CD4-positive, alpha-beta T cell treated with Interferon alpha-2 for 1 hour (primary cell): ENCODE measurements around the gene ZNF649.
"Not testable (repeated sequence)": the region's sequence is repeated elsewhere in the genome, so short reads cannot be mapped to it uniquely, and the experiment has no call there.

Experiments
- DNase-seq, 2 donors: peaks; one replicate each; pipeline ENCODE4 v3.0.0-alpha.2; 2020 to 2022

Gene ZNF649

GRCh38 chr19:51904331-51905165 lies at the start of gene ZNF649:
ZNF649 (minus strand) TSS chr19:51905017; CDS start chr19:51900107, 4,910 bp downstream.
- DNase-seq: peak; percentile 78 to 84

DNA sequence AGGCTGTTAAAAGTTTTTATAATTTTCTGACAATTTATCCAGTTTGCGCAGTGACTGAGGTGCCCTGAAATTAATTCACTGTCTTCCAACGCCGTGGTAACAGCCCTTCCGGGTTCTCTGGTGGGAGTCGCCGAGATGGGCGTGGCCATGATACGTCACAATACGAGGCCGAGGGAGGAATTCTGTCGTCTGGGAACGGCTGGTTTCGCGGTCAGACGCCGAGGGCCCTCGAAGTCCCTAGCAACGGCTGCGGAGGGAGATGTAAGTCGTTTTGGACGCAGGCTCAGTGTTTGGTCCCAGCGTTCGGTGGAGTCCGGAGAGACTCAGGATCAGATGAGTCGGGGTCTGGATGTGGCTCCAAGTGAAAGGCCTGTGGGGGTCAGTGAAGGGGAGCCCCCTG lies 44.2 kb upstream of the ZNF649 start:
- no peak for DNase-seq

GRCh38 chr19:51946602-51947001 lies 41.8 kb upstream of the ZNF649 start:
- DNase-seq: no peak

GRCh38 chr19:51944798-51945552 lies 40.2 kb upstream of the ZNF649 start:
- DNase-seq: no peak

DNA sequence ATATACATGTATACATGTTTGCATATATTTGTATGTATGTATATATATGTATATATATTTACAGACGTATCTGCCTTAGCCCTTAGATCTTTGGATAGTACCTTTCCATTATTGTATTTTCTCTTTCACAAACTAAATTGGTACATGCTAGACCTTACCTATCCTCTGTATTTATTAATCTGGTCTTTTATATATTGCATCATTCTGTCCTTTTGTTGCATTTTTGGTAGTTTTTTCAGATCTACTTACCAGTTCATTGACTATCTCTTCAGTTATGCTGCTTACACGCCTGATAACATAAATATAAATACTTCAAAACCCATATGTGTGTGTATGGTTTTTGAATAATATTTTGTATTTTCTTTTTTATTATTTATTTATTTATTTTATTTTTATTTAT lies 34.1 kb upstream of the ZNF649 start:
- no peak for DNase-seq

DNA sequence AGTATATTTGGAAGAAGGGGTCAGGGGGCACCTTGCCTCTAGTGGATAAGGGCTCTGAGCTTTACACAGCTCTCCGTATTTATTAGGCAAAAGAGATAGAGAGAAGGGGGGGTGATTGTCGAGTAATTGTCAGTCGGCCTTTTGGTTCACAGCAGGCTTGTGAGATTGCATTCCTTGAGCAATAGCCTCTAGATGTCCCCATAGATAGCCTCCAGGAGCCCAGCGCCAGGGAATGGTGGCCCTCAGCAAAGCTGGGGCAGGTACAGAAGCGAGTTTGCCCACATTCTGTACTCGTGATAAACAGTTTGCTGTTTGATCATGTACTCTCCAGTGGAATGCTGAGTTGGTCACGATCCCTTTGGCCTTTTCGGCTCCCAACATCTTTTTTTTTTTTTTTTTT lies 27.1 kb upstream of the ZNF649 start:
- no peak for DNase-seq

DNA sequence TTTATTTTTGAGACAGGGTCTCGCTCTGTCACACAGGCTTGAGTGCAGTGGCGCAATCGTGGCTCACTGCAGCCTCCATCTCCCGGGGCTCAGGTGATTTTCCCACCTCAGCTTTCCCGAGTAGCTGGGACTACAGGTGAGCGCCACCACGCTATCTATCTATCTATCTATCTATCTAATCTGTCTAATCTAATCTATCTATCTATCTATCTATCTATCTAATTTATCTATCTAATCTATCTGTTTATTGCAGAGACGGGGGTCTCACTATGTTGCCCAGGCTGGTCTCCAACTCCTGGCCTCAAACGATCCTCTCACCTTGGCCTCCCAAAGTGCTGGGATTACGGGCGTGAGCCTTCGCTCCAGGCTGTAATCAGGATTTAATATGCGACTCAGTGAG lies 23.0 kb upstream of the ZNF649 start:
- DNase-seq: no peak

- peak; percentile 84 to 88 for DNase-seq
Observed at GRCh38 chr19:51926784-51927741, 22.2 kb upstream of the ZNF649 start, which contains the start of gene ZNF613. ZNF613 (plus strand) TSS chr19:51927472; CDS start chr19:51936221, 8,749 bp downstream.

DNA sequence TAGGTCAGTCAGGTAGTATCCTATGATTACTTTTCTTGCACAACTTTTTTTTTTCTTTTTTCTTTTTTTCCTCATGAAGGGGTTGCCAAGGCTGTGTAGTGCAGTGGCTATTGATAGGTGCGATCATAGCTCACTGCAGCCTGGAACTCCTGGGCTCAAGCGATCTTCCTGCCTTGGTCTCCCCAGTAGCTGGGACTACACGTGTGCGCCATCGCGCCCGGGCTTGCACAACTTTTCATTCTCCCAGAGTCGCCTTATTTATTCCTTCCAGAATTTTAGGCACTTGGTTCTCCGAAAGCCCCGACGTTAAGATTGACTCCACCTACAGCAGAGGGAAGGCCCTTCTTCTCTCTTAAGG lies 21.6 kb upstream of the ZNF649 start:
- DNase-seq: no peak

GRCh38 chr19:51921949-51922348 lies 17.1 kb upstream of the ZNF649 start:
- DNase-seq: no peak

DNA sequence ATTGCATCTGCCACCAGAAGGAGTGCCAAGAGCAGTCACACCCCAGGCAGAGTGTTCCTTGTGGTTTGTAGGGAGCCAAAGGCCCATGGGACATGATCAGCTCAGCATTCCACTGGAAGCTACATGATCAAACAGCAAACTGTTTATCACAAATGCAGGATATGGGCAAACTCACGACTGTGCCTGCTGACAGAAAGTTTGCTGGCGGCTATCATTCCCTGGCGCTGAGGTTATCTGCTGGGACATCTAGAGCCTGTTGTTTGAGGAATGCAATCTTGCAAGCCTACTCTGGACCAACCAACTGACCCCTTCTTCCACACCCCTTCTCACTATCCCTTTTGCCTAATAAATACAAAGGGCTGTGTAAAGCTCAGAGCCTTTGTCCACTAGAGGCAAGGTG lies 14.8 kb upstream of the ZNF649 start:
- no peak for DNase-seq

GRCh38 chr19:51916167-51916566 lies 11.3 kb upstream of the ZNF649 start:
- no peak for DNase-seq

DNA sequence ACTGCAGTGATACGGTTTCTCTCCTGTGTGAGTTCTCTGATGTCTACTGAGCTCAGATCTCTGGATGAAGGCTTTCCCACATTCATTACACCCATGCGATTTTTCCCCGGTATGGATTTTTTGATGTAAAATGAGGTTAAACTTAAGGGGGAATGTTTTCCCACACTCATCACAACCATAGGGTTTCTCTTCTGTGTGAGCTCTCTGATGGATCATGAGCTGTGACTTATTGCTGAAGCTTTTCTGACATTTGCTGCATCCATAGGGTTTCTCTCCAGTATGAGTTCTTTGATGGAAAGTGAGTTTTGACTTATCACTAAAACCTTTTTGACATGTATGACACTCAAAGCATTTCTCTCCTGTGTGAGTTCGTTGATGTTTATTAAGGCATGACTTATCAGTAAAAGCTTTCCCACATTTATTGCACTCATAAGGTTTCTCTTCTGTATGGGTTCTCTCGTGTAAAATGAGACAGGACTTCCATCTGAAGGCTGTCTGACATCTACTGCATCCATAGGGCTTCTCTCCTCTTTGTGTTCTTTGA lies 10.6 kb upstream of the ZNF649 start:
- DNase-seq: no peak

DNA sequence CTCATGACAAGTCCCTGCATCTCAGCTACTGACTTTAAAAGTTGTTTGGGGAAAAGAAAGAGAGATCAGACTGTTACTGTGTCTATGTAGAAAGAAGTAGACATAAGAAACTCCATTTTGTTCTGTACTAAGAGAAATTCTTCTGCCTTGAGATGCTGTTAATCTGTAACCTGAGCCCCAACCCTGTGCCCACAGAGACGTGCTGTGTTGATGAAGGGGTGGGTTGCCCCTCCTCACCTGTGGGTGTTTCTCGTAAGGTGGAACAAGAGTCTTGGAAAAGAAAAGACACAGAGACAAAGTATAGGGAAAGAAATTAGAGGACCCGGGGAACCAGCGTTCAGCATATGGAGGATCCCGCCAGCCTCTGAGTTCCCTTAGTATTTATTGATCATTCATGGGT lies 3.2 kb upstream of the ZNF649 start:
- not testable (repeated sequence) for DNase-seq

DNA sequence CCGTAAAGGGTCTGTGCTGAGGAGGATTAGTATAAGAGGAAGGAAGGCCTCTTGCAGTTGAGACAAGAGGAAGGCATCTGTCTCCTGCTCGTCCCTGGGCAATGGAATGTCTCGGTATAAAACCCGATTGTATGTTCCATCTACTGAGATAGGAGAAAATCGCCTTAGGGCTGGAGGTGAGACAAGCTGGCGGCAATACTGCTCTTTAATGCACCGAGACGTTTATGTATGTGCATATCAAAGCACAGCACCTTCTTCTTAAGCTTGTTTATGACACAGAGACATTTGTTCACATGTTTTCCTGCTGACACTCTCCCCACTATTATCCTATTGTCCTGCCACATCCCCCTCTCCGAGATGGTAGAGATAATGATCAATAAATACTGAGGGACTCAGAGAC lies 1.3 kb upstream of the ZNF649 start:
- DNase-seq: not testable (repeated sequence)

DNA sequence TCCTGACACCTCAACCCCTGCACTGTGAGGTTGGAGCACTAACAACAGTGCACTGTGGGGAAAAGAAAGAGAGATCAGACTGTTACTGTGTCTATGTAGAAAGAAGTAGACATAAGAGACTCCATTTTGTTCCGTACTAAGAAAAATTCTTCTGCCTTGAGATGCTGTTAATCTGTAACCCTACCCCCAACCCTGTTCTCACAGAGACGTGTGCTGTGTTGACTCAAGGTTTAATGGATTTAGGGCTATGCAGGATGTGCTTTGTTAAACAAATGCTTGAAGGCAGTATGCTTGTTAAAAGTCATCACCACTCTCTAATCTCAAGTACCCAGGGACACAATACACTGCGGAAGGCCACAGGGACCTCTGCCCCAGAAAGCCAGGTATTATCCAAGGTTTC lies 822 bp upstream of the ZNF649 start:
- not testable (repeated sequence) for DNase-seq

DNA sequence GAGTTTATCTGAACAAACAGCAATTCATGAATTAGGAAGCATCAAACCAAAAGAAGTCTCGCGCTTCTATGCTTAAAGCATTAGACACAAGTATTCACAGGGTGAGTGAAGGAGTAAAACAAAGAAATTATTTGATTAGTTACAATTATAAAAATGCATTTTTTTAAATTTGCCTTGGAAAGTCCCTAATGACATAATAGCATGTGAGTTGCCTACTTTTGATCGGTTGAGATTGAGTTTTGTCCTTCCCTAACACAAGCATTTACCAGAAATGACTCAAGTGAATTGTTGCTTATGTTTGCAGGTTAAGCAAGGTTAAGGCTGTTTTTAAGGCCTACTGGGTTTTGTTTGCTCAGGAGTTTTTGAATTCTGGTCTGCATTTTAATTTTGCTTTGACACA lies 389 bp upstream of the ZNF649 start:
- no peak for DNase-seq

- no peak for DNase-seq
Observed at GRCh38 chr19:51903192-51903591, 1.6 kb downstream of the ZNF649 start.

DNA sequence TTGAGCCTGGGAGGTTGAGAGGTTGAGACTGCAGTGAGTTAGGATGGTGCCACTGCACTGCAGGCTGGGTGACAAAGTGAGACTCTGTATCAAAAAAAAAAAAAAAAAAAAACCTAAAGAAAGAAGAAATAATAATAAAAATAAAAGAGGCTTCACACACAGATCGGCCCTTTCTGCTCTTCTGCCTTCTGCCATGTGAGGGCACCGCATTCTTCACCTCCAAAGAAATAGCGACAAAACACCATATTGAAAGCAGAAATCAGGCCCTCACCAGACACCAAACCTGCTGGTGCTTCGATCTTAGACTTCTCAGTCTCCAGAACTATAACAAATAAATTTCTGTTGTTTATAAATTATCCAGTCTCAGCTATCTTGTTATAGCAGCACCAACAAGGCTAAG lies 3.0 kb downstream of the ZNF649 start:
- no peak for DNase-seq

DNA sequence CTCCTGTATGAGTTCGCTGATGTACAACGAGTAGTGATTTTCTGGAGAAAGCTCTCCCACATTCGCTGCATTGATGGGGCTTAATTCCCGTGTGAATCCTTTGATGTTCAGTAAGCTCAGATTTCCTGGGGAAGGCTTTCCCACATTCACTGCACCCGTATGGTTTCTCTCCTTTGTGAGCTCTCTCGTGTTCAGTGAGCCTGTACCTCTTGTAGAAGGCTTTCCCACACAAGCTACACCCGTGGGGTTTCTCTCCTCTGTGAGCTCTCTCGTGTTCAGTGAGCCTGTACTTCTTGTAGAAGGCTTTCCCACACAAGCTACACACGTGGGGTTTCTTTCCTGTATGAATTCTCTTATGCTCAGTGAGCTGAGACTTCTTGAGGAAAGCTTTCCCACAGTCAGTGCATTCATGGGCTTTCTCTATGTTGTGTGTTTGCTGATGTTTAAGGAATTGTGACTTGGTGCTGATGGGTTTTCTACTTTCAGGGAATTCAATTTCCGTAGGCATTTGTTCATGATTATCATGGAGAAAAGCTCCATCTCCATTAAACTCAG lies 13.5 kb downstream of the ZNF649 start:
- no peak for DNase-seq

GRCh38 chr19:51889934-51890333 lies 14.9 kb downstream of the ZNF649 start:
- DNase-seq: no peak
